CD4-positive, alpha-beta T cell treated with Interleukin-2 at 100 ng/mL for 4 hours (primary cell): ENCODE results near the gene CASK.
A peak's percentile ranks its signal among the peaks of the same experiment; 100 is the strongest.
"Not testable (repeated sequence)": the region's sequence is repeated elsewhere in the genome, so short reads cannot be mapped to it uniquely, and the experiment has no call there.

Source experiments
- DNase-seq: peaks from one replicate; pipeline ENCODE4 v3.0.0-alpha.2; 2020; ENCODE audit warnings: low spot score

The CASK gene

DNA sequence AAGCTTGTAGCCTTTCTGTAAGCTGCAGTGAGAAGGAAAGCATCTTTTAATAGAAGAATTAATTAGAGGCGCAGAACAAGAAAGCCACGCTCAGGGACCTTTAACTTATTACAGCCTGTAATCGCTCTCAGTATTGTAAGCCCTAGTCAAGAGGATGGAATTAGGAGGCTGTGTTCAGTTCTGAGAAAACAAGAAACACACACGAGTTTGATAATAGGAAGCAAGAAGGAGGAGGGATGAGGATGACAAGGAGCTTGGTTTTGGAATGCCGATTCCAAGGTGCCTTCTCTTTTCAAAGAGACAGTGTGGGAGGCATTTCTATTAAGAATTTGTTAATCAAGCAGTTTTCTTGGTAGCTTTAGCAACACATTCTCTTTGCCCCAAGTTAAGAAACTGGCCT is 406.9 kb downstream of the CASK start:
- DNase-seq = no peak

GRCh38 chrX:41515376-41515775 is 408.0 kb downstream of the CASK start:
- DNase-seq = no peak

DNA sequence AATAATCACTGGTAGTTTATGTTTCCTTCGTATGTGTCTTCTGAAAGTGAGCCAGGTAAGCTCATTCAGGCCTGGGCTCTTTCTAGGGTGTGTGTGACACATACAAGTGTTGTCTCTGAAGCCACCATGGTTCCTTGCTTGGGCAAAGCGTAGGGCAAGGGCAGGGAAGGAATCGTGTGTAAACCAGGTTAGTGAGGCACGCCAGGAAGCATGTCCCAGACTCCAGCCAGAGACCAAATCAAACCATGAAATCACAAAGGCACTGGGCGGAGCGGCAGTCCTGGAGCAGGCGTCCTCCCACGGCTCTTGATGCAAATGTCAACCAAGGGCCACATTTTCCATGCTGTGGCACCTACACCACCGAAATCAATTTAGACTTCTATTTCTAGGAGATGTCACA is 409.2 kb downstream of the CASK start:
- DNase-seq = no peak

- DNase-seq = not testable (repeated sequence)
These were observed 410.5 kb downstream of the CASK start for GRCh38 chrX:41512853-41513252.

DNA sequence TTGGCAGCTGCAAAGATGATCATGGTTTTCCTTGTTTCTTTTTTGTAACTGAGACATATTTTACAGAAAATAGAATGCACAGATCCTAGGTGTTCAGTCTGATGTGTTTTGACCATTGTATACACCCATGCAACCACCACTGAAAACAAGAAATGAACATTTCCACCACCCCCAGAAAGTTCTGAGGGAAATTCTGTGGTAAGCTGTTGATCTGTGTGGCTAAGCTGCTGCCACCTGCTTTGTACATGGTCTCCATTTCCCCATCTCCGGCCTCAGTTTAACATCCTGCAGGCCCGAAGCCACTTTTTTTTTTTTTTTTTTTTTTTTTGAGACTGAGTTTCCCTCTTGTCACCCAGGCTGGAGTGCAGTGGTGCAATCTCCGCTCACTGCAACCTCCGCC is 411.0 kb downstream of the CASK start:
- no peak for DNase-seq

- DNase-seq = no peak
These were observed 415.4 kb downstream of the CASK start for GRCh38 chrX:41507919-41508318.

- no peak for DNase-seq
These were observed 421.4 kb downstream of the CASK start for GRCh38 chrX:41502004-41502403.

- no peak for DNase-seq
These were observed 423.4 kb downstream of the CASK start for GRCh38 chrX:41499984-41500383.

GRCh38 chrX:41499195-41499594 is 424.2 kb downstream of the CASK start:
- DNase-seq = no peak

DNA sequence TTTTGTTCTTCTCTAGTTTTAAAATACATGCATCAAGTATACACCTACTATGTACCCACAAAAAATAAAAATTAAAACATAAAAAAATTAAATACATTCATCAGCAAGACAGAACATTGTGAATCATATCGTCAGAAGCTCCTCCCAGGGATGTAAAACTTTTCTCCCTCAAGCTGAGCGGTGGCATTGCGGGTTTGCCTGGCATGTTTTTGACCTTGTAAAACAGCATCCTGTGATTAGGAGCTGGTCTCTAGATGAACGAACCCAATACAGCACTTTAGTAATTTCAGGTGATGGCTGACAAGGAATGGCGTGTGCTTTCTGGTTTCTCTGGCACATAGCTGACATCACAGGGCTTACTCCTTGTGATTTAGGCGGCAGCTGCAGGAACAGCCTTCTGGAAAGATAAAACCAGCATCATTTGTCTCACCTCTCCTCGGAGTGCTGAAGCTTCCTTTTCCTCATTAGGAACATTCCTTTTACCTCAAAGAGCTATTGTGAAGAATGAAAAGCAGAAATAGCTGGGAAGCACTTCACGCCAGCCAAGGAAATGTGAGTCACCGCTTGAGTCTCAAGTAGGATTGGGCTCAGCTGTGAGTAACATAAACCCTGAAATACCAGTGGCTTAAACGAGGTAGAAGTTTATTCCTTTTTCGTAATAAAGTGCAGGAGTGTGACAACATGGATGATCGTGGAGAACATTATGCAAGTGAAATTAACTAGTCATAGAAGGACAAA is 431.9 kb downstream of the CASK start:
- DNase-seq = no peak

DNA sequence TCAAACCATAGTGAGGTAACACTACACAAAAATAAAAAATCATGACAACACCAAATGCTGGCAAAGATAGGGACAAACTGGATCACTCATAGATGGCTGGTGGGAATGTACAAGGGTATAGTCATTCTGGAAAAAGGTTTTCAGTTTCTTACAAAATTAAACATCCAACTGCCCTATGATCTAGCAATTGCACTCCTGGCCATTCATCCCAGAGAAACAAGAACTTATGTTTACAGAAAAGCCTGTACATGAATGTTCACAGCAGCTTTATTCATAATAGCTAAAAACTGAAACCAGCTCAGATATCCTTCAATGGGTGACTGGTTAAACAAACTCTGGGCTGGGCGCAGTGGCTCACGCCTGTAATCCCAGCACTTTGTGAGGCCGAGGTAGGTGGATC is 432.9 kb downstream of the CASK start:
- DNase-seq = no peak

GRCh38 chrX:41482154-41482850 is 441.1 kb downstream of the CASK start:
- no peak for DNase-seq

- DNase-seq = peak; percentile 7
These were observed 441.9 kb downstream of the CASK start for GRCh38 chrX:41481264-41482109.

- no peak for DNase-seq
These were observed 442.7 kb downstream of the CASK start for GRCh38 chrX:41480508-41481260.

GRCh38 chrX:41478381-41478911 is 444.9 kb downstream of the CASK start:
- DNase-seq = no peak

GRCh38 chrX:41475591-41476241 is 447.6 kb downstream of the CASK start:
- no peak for DNase-seq

- no peak for DNase-seq
These were observed 448.2 kb downstream of the CASK start for GRCh38 chrX:41475191-41475590.

GRCh38 chrX:41474726-41475100 is 448.6 kb downstream of the CASK start:
- DNase-seq = no peak

- DNase-seq = no peak
These were observed 449.2 kb downstream of the CASK start for GRCh38 chrX:41473936-41474725.

GRCh38 chrX:41472231-41472815 is 451.0 kb downstream of the CASK start:
- no peak for DNase-seq
